ENCODE results near the gene CLPTM1L.
A peak's percentile ranks its signal among the peaks of the same experiment; 100 is the strongest.
"Not testable (repeated sequence)": the region's sequence is repeated elsewhere in the genome, so short reads cannot be mapped to it uniquely, and the experiment has no call there.

CLPTM1L gene

GRCh38 chr5:1276930-1277329 is 68.0 kb downstream of the CLPTM1L start:
- DNase-seq (ENCODE audit: low read depth in 2 of 2): no peak

- not testable (repeated sequence) for DNase-seq (ENCODE audit: low read depth in 2 of 2)
Observed at GRCh38 chr5:1275397-1276391, 69.2 kb downstream of the CLPTM1L start.

GRCh38 chr5:1274471-1274870 is 70.4 kb downstream of the CLPTM1L start:
- DNase-seq (ENCODE audit: low read depth in 2 of 2): no peak

DNA sequence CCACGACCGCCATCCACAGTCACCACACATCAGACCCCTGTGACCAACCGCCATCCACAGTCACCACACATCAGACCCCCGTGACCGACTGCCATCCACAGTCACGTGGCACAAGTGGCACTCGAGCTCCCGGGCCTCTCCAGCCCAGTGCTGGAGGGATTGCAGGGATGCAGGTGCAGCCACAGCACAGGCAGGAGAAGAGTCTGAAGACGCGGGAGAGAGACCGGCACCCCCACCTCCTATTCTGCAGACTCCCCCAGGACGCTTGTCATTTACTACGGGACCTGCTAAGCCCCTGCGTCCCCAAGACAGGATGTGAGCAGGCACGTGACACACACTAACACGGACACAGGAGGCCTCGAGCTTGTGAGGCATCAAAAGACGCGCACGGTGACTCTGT is 71.2 kb downstream of the CLPTM1L start:
- no peak for DNase-seq (ENCODE audit: low read depth in 2 of 2)

DNA sequence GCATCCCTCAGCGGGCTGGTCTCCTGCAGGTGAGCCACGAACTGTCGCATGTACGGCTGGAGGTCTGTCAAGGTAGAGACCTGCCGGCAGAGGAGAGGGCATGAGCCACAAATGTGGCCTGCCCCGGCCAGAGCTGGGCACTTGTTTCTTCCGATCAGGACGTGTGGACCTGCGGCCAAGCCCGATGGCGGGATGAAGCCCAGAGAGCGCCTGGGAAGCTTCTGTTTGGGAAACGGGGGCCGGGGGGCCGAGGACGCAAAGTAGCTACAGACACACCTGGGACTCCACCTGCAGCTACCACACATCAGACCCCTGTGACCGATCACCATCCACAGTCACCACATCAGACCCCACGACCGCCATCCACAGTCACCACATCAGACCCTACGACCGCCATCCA is 72.7 kb downstream of the CLPTM1L start:
- DNase-seq (ENCODE audit: low read depth in 2 of 2): no peak

DNA sequence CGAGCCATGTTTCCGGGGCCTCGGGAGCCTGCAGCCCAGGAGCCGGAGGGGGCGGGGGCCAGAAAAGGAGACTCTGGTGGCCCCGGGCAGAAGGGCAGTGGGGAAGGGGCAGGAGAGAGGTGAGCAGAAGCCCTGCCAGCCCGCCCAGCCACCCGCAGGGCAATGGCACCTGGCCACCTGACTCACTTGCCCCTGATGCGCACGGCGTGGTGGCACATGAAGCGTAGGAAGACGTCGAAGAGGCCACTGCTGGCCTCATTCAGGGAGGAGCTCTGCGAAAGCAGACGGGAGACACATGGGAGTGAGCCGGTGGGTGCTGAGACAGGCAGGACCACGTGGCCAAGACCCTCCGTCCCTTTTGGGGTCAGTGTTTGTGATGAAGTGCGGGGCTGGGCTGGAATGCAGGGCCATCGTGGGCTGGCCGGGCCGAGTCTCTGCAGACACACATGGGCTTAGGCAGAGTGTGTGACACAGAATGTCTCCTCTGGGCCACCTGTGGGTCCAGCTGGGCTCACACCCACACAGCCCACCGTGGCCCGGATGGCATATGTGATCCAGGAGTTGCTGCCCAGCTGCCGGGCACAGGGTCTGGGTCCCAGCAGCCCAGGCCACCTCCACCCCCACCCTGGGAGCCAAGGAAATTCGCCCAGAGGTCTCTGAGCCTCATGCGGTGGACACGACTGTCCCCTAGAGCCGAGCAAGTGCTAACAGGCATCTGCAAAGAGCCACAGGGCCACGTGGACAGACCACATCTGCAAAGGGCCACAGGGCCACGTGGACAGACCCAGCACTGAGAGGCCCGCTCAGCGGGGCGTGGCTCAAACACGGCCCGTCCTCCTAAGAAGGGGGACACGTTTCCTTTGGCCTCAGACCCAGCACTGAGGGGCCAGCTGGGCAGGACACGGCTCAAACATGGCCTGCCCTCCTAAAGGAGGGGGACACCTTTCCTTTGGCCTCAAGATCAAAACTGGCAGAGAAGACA is 73.7 kb downstream of the CLPTM1L start:
- no peak for DNase-seq (ENCODE audit: low read depth in 2 of 2)

GRCh38 chr5:1270426-1270825 is 74.5 kb downstream of the CLPTM1L start:
- no peak for DNase-seq (ENCODE audit: low read depth in 2 of 2)

GRCh38 chr5:1268666-1269065 is 76.2 kb downstream of the CLPTM1L start:
- DNase-seq (ENCODE audit: low read depth in 2 of 2): peak in 1 of 2 donors; percentile 15

GRCh38 chr5:1268056-1268455 is 76.8 kb downstream of the CLPTM1L start:
- DNase-seq (ENCODE audit: low read depth in 2 of 2): no peak

Measured in stimulated activated CD4-positive, alpha-beta T cell treated with anti-CD3 and anti-CD28 coated beads, Interleukin-15, amount 100 ng/mL, for 48 hours (primary cell).